ENCODE measurements around the gene HSPA12A.

- TF ChIP-seq ZNF274 (IDR thresholded peaks at IDR 0.05; ENCODE audit: low read depth, low read length) (no peak), YY1 (IDR thresholded peaks at IDR 0.05; ENCODE audit: insufficient read depth, insufficient read length) (no peak), SUZ12 (IDR thresholded peaks at IDR 0.05; ENCODE audit: extremely low read depth, insufficient read depth, insufficient read length) (no peak)
These were observed 27.0 kb downstream of the HSPA12A start for GRCh38 chr10:116715341-116715740.

All from NT2/D1 (cell line).